GM12878 (cell line): ENCODE data around the gene PBOV1. TPM values are rescaled to one million over a fixed set of nuclear protein-coding genes. Genes with fewer than 3 reads are reported as not detected.

Experiments
- ATAC-seq: fragments of 200-7000 bp; cut with Tn5 transposase; 3 replicates; pipeline ENCODE4 v1.9.1; 2020; ENCODE audit warnings: mild to moderate bottlenecking, moderate library complexity
- BruUV-seq: library from RNA; stranded (reverse); fragments of 400-500 nt; replicated peaks from 2 replicates; lab custom pipeline; 2021; lab: Mats Ljungman, UMichigan
- CTCF ChIA-PET: fragments of 300-600 bp; sonication (Branson Sonifier 250); formaldehyde crosslinking; extraction: SDS; loops from one replicate; lab custom pipeline; 2021; ENCODE audit warnings: inconsistent platforms; lab: Yijun Ruan, JAX
- POLR2A ChIA-PET: fragments of 350-600 bp; formaldehyde crosslinking; extraction: SDS; loops from one replicate; lab custom pipeline; 2021; ENCODE audit warnings: inconsistent platforms; lab: Charles Lee
- RAD21 ChIA-PET: fragments of 300-600 bp; sonication (Branson Sonifier 250); formaldehyde crosslinking; loops from one replicate; lab custom pipeline; 2023; ENCODE audit warnings: antibody characterized with exemption; ENCODE audit not compliant: unreplicated experiment; lab: Charles Lee
- SMC1A ChIA-PET: fragments of 300-600 bp; sonication (Branson Sonifier 250); formaldehyde crosslinking; loops from one replicate; lab custom pipeline; 2023; ENCODE audit not compliant: unreplicated experiment, uncharacterized antibody; lab: Charles Lee
- DNase-seq: peaks from one replicate; pipeline ENCODE4 v3.0.0-alpha.2; 2011; ENCODE audit warnings: low read depth, low spot score
- FAIRE-seq: peaks from 3 replicates; lab custom pipeline; 2011; peaks lifted over from hg19 to GRCh38; lab: Jason Lieb, UNC
- H2AFZ ChIP-seq: 2 replicates; pipeline ENCODE4 v1.6.0; 2011; ENCODE audit warnings: low read depth, low read length, control low read depth; ENCODE audit not compliant: control insufficient read depth
- H3K27ac ChIP-seq: 2 replicates; pipeline ENCODE4 v1.5.1; 2011; ENCODE audit warnings: control low read depth; ENCODE audit not compliant: control insufficient read depth, insufficient read depth
- H3K27me3 ChIP-seq, 2 experiments: replicated peaks in 1 of 2; 2 replicates each; pipeline versions ENCODE4 v1.6.0 to v1.6.1; 2011; ENCODE audit warnings: low read length in 1 of 2; ENCODE audit not compliant: control insufficient read depth in 2 of 2, insufficient read depth in 2 of 2
- H3K36me3 ChIP-seq, 2 experiments: 2 replicates each; pipeline ENCODE4 v1.5.1; 2011; ENCODE audit warnings: low read length in 1 of 2; ENCODE audit not compliant: control insufficient read depth in 2 of 2, insufficient read depth in 2 of 2
- H3K4me1 ChIP-seq: 2 replicates; pipeline ENCODE4 v1.6.1; 2011; ENCODE audit warnings: mild to moderate bottlenecking, low read length, moderate library complexity, mixed read lengths; ENCODE audit not compliant: control insufficient read depth, insufficient read depth
- H3K4me2 ChIP-seq: 2 replicates; pipeline ENCODE4 v1.6.0; 2011; ENCODE audit warnings: control low read depth; ENCODE audit not compliant: control insufficient read depth, insufficient read depth
- H3K4me3 ChIP-seq: fragments of 200-600 bp; sonication (generic); 2 replicates; pipeline ENCODE4 v1.5.1; 2016
- H3K79me2 ChIP-seq: 2 replicates; pipeline ENCODE4 v1.6.0; 2011; ENCODE audit warnings: low read length; ENCODE audit not compliant: control insufficient read depth, insufficient read depth
- H3K9ac ChIP-seq: 2 replicates; pipeline ENCODE4 v1.8.0; 2011; ENCODE audit warnings: low read length, control low read depth, mixed read lengths; ENCODE audit not compliant: control insufficient read depth, insufficient read depth
- H3K9me3 ChIP-seq: replicated peaks from 3 replicates; pipeline ENCODE4 v1.5.1; 2011; ENCODE audit warnings: mild to moderate bottlenecking, low read length; ENCODE audit not compliant: control insufficient read depth, insufficient read depth
- H4K20me1 ChIP-seq: 2 replicates; pipeline ENCODE4 v1.6.0; 2011; ENCODE audit not compliant: control insufficient read depth, insufficient read depth
- ATF7 ChIP-seq: fragments of 450-650 bp; IDR thresholded peaks from 2 replicates; pipeline ENCODE4 v1.6.1; 2016; ENCODE audit warnings: low read depth, mild to moderate bottlenecking
- BRCA1 ChIP-seq: IDR thresholded peaks from 2 replicates; pipeline ENCODE4 v1.6.1; 2011; ENCODE audit warnings: low read depth, low read length, improper control_type of control experiment
- CHD2 ChIP-seq: IDR thresholded peaks from 2 replicates; pipeline ENCODE4 v1.6.1; 2011; ENCODE audit warnings: low read depth, low read length, improper control_type of control experiment, borderline replicate concordance
- DPF2 ChIP-seq: fragments of 450-650 bp; IDR thresholded peaks from 2 replicates; pipeline ENCODE4 v1.6.1; 2017; ENCODE audit warnings: mild to moderate bottlenecking
- ETV6 ChIP-seq, 2 experiments: fragments of 450-650 bp in 1 of 2; IDR thresholded peaks in 1 of 2; conservative IDR thresholded peaks in 1 of 2; 2 replicates each; pipeline ENCODE4 v1.6.1; 2014; ENCODE audit warnings: antibody characterized with exemption in 1 of 2, borderline replicate concordance in 1 of 2, low read depth in 1 of 2, mild to moderate bottlenecking in 1 of 2, moderate library complexity in 1 of 2
- MTA2 ChIP-seq: fragments of 450-650 bp; IDR thresholded peaks from 2 replicates; pipeline ENCODE4 v1.6.1; 2016; ENCODE audit warnings: low read depth, mild to moderate bottlenecking, moderate library complexity
- NFYB ChIP-seq: IDR thresholded peaks from 2 replicates; pipeline ENCODE4 v1.6.1; 2011; ENCODE audit warnings: low read depth, mild to moderate bottlenecking, low read length, improper control_type of control experiment, moderate library complexity; ENCODE audit not compliant: insufficient read depth
- NKRF ChIP-seq: fragments of 450-650 bp; conservative IDR thresholded peaks from 2 replicates; pipeline ENCODE4 v1.6.1; 2017; ENCODE audit warnings: mild to moderate bottlenecking, moderate library complexity
- RAD21 ChIP-seq: IDR thresholded peaks from 2 replicates; pipeline ENCODE4 v1.6.1; 2011; ENCODE audit warnings: mild to moderate bottlenecking, low read depth, low read length, moderate library complexity; ENCODE audit not compliant: insufficient read depth
- RFX5 ChIP-seq: IDR thresholded peaks from 2 replicates; pipeline ENCODE4 v1.6.1; 2011; ENCODE audit warnings: low read depth, low read length, improper control_type of control experiment
- SP1 ChIP-seq: IDR thresholded peaks from one replicate; pipeline ENCODE4 v1.6.1; 2011; ENCODE audit warnings: low read depth, low read length
- SREBF1 ChIP-seq: IDR thresholded peaks from 2 replicates; pipeline ENCODE4 v1.6.1; 2012; ENCODE audit warnings: mild to moderate bottlenecking, low read length
- SUZ12 ChIP-seq: fragments of 200-600 bp; sonication (generic); IDR thresholded peaks from one replicate; pipeline ENCODE4 v1.6.1; 2018; ENCODE audit warnings: antibody characterized with exemption, mild to moderate bottlenecking; ENCODE audit not compliant: unreplicated experiment
- TAF1 ChIP-seq: IDR thresholded peaks from 2 replicates; pipeline ENCODE4 v1.6.1; 2011; ENCODE audit warnings: mild to moderate bottlenecking, low read depth, low read length, borderline replicate concordance
- ZNF622 ChIP-seq: fragments of 450-650 bp; IDR thresholded peaks from 2 replicates; pipeline ENCODE4 v1.6.1; 2017; ENCODE audit warnings: mild to moderate bottlenecking, inconsistent platforms
- WGBS: methylation state at CpG from one replicate; pipeline ENCODE4 v1.1.6; 2016; ENCODE audit warnings: low lambda C conversion rate; ENCODE audit not compliant: insufficient replicate concordance, insufficient coverage; ENCODE audit errors: missing lambda C conversion rate; 5-methylcytosine and 5-hydroxymethylcytosine counted together
- in situ Hi-C: fragments of 300-500 bp; cut with MboI; formaldehyde crosslinking; loops from 9 replicates; pipeline ENCODE4 v1.14.3; 2018; ENCODE audit warnings: mixed read lengths
- intact Hi-C: fragments of 100-400 bp; cut with micrococcal nuclease; formaldehyde crosslinking; loops from one replicate; pipeline ENCODE4 v1.14.2; 2022; ENCODE audit not compliant: unreplicated experiment
- polyA plus RNA-seq, 11 experiments: library from polyadenylated mRNA; depleted of rRNA in 4 of 11; unstranded in 6 of 11; stranded (reverse) in 5 of 11; fragments of >200 nt; fragmentation: Nextera tagmentation in 4 of 11; fragmentation: Illumina TruSeq in 1 of 11; extraction: Ambion mirVana in 4 of 11; extraction: Trizol in 1 of 11; gene quantifications; 1 replicate in 1 of 11; 2 replicates in 10 of 11; pipeline versions ENCODE4 v1.2.1 to v1.2.3, GENCODE V29; 2011 to 2016; ENCODE audit warnings: inconsistent platforms in 2 of 11, missing spikeins in 2 of 11, low read depth in 1 of 11
- total RNA-seq, 4 experiments: library from RNA; depleted of rRNA in 3 of 4; stranded (reverse); fragments of >200 nt in 3 of 4; fragmentation: Illumina TruSeq in 1 of 4; extraction: Trizol in 1 of 4; gene quantifications; 2 replicates each; pipeline versions ENCODE4 v1.2.1 to v1.2.3, GENCODE V29; 2013 to 2021
- TF ChIP-seq, protein P1 (sequence below): fragments of 150-350 bp; IDR thresholded peaks from 2 replicates; pipeline ENCODE4 v1.6.1; 2016; ENCODE audit warnings: low read depth, low read length

PBOV1 gene
- total and polyA plus RNA-seq, 10 of the 15 experiments (the other 5 are each of a cell fraction or from before 2014, with no cell fraction given): not detected

- ChIA-PET POLR2A (no interaction called here), CTCF (no interaction called here), RAD21 (interaction anchor here (1.1 kb wide), 1 partner anchor 213 kb away, joined by 3 read pairs; no protein-coding TSS in a partner anchor), SMC1A (no interaction called here)
- no peaks in the 10 kb centered on the region for H3K79me2 ChIP-seq
- H3K9me3 ChIP-seq: no peaks in the 10 kb centered on the region
- no peak overlapping the region for H3K4me2 ChIP-seq
- H3K9ac ChIP-seq: no peak overlapping the region
- H3K27me3 ChIP-seq: no peaks in the 10 kb centered on the region; a peak in 1 of 4 replicates
- no peaks in the 10 kb centered on the region for H3K36me3 ChIP-seq
- in situ Hi-C loops (no loop called here), intact Hi-C loops (no loop called here)
- no peak overlapping the region for H2AFZ ChIP-seq
- FAIRE-seq: no peak
- no peak overlapping the region for H3K27ac ChIP-seq
- H4K20me1 ChIP-seq: no peaks in the 10 kb centered on the region
- TF ChIP-seq NKRF (no peak), RFX5 (no peak), TAF1 (no peak), ETV6 (conservative IDR thresholded peaks at IDR 0.05 in 1 of 2, IDR thresholded peaks at IDR 0.05 in 1 of 2; ENCODE audit: borderline replicate concordance in 1 of 2, low read depth in 1 of 2) (no peak), DPF2 (no peak), ATF7 (no peak), SREBF1 (no peak), RAD21 (no peak), SP1 (no peak), SUZ12 (no peak), NFYB (no peak), CHD2 (no peak), BRCA1 (no peak), ZNF622 (no peak), MTA2 (no peak)
- TF ChIP-seq, protein P1, sequence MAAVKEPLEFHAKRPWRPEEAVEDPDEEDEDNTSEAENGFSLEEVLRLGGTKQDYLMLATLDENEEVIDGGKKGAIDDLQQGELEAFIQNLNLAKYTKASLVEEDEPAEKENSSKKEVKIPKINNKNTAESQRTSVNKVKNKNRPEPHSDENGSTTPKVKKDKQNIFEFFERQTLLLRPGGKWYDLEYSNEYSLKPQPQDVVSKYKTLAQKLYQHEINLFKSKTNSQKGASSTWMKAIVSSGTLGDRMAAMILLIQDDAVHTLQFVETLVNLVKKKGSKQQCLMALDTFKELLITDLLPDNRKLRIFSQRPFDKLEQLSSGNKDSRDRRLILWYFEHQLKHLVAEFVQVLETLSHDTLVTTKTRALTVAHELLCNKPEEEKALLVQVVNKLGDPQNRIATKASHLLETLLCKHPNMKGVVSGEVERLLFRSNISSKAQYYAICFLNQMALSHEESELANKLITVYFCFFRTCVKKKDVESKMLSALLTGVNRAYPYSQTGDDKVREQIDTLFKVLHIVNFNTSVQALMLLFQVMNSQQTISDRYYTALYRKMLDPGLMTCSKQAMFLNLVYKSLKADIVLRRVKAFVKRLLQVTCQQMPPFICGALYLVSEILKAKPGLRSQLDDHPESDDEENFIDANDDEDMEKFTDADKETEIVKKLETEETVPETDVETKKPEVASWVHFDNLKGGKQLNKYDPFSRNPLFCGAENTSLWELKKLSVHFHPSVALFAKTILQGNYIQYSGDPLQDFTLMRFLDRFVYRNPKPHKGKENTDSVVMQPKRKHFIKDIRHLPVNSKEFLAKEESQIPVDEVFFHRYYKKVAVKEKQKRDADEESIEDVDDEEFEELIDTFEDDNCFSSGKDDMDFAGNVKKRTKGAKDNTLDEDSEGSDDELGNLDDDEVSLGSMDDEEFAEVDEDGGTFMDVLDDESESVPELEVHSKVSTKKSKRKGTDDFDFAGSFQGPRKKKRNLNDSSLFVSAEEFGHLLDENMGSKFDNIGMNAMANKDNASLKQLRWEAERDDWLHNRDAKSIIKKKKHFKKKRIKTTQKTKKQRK: no peak
- TF ChIP-seq, all 136 proteins: peak for 0
- DNase-seq (no peak), ATAC-seq (no peak)
- no peak overlapping the region for H3K4me3 ChIP-seq
- no TSS peak for BruUV-seq
- no peaks in the 10 kb centered on the region for H3K4me1 ChIP-seq
- WGBS: 25% methylated on average over 7 of the region's 7 CpGs
These were observed 3.1 kb downstream of the PBOV1 start for GRCh38 chr6:138215093-138215782.
